Neural progenitor cell (in vitro differentiated cells): Measurements from ENCODE around the gene TP63. TPM values are rescaled to one million over a fixed set of nuclear protein-coding genes. Genes with fewer than 3 reads are reported as not detected.

Experiments used
- DNase-seq: peaks from one replicate; pipeline ENCODE4 v3.0.0-alpha.2; 2016; ENCODE audit warnings: low spot score
- H2AFZ ChIP-seq: fragments of 200-600 bp; sonication (generic); replicated peaks from 2 replicates; pipeline ENCODE4 v1.6.1; 2016; ENCODE audit warnings: antibody characterized with exemption
- H3F3A ChIP-seq: fragments of 200-600 bp; sonication (generic); 2 replicates; pipeline ENCODE4 v1.6.1; 2016; ENCODE audit warnings: antibody characterized with exemption, low read depth
- H3K27ac ChIP-seq: fragments of 200-600 bp; sonication (generic); 2 replicates; pipeline ENCODE4 v1.5.1; 2016; ENCODE audit warnings: mild to moderate bottlenecking
- H3K27me3 ChIP-seq: fragments of 200-600 bp; sonication (generic); 2 replicates; pipeline ENCODE4 v1.6.1; 2016; ENCODE audit warnings: mild to moderate bottlenecking, moderate library complexity
- H3K36me3 ChIP-seq: fragments of 200-600 bp; sonication (generic); 2 replicates; pipeline ENCODE4 v1.5.1; 2016
- H3K4me1 ChIP-seq: fragments of 200-600 bp; sonication (generic); 2 replicates; pipeline ENCODE4 v1.6.1; 2016; ENCODE audit warnings: mixed run types
- H3K4me2 ChIP-seq: fragments of 200-600 bp; sonication (generic); 2 replicates; pipeline ENCODE4 v1.6.1; 2016
- H3K4me3 ChIP-seq: fragments of 200-600 bp; sonication (generic); 2 replicates; pipeline ENCODE4 v1.5.1; 2016
- H3K79me2 ChIP-seq: fragments of 200-600 bp; sonication (generic); 2 replicates; pipeline ENCODE4 v1.6.1; 2016; ENCODE audit warnings: low read depth
- H3K9ac ChIP-seq: fragments of 200-600 bp; sonication (generic); 2 replicates; pipeline ENCODE4 v1.6.1; 2016
- H3K9me3 ChIP-seq: fragments of 200-600 bp; sonication (generic); 2 replicates; pipeline ENCODE4 v1.5.1; 2016; ENCODE audit warnings: low read depth
- H4K20me1 ChIP-seq: fragments of 200-600 bp; sonication (generic); 2 replicates; pipeline ENCODE4 v1.6.1; 2016; ENCODE audit warnings: low read depth
- H3K27ac Mint-ChIP-seq: 3 replicates; pipeline ENCODE4 v1.8.0; 2021; ENCODE audit warnings: mixed read lengths
- H3K27me3 Mint-ChIP-seq: 2 replicates; pipeline ENCODE4 v1.8.0; 2022; ENCODE audit warnings: low read depth, mild to moderate bottlenecking, inconsistent platforms, moderate library complexity, mixed read lengths; ENCODE audit not compliant: insufficient read depth
- H3K36me3 Mint-ChIP-seq: 3 replicates; pipeline ENCODE4 v1.8.0; 2021; ENCODE audit warnings: mixed read lengths
- H3K4me1 Mint-ChIP-seq: 3 replicates; pipeline ENCODE4 v1.8.0; 2021; ENCODE audit warnings: mixed read lengths
- H3K4me3 Mint-ChIP-seq: 3 replicates; pipeline ENCODE4 v1.8.0; 2021; ENCODE audit warnings: mild to moderate bottlenecking, moderate library complexity, mixed read lengths
- H3K9me3 Mint-ChIP-seq: 3 replicates; pipeline ENCODE4 v1.8.0; 2020; ENCODE audit warnings: mixed read lengths
- EZH2 ChIP-seq: fragments of 200-600 bp; sonication (generic); IDR thresholded peaks from 2 replicates; pipeline ENCODE4 v1.6.1; 2017; ENCODE audit warnings: antibody characterized with exemption, mild to moderate bottlenecking, moderate library complexity
- EZH2phosphoT487 ChIP-seq: fragments of 200-600 bp; sonication (generic); IDR thresholded peaks from 2 replicates; pipeline ENCODE4 v1.6.1; 2017; ENCODE audit warnings: antibody characterized with exemption
- total RNA-seq: library from RNA; depleted of rRNA; stranded (reverse); fragments of >200 nt; gene quantifications from 2 replicates; pipeline ENCODE4 v1.2.3, GENCODE V29; 2015; ENCODE audit warnings: low replicate concordance
- TF ChIP-seq, protein P1 (sequence below): fragments of 200-600 bp; sonication (generic); IDR thresholded peaks from 2 replicates; pipeline ENCODE4 v1.5.1; 2017; ENCODE audit warnings: antibody characterized with exemption, mild to moderate bottlenecking

Gene TP63
- total RNA-seq, 1 donor from 2014 or later = 0.62 TPM

DNA sequence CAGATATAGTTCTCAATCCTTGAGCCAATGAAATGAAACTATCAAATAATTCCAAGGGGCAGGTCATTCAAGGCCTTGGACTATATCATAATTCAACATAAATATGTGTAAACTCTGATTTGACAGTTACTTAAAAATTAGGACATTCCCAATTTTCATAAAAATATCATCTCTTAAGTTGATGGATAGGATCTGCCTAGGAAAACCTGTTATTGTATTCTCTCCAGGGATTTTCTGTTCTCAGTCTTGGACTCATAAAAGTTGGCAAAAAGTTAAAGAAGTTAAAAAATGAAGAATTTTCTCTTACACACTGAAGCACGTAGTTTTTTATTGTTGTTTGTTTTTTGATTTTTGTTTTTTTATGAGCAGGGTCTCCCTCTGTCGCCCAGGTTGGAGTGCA lies 109.0 kb downstream of the TP63 start:
- H3K27ac Mint-ChIP-seq = no peak overlapping the region
- peaks cover 5% of the 10 kb centered on the region for H3K9me3 Mint-ChIP-seq
- no peaks in the 10 kb centered on the region for H3K36me3 Mint-ChIP-seq
- H3K36me3 ChIP-seq = no peaks in the 10 kb centered on the region
- H3K4me1 ChIP-seq = no peaks in the 10 kb centered on the region
- no peak overlapping the region for H3K9ac ChIP-seq
- peaks cover 4% of the 10 kb centered on the region for H3K27me3 Mint-ChIP-seq
- no peak overlapping the region for H3K27ac ChIP-seq
- H3K4me1 Mint-ChIP-seq = no peaks in the 10 kb centered on the region
- H3K9me3 ChIP-seq = no peaks in the 10 kb centered on the region
- no peaks in the 10 kb centered on the region for H3K27me3 ChIP-seq
- no peaks in the 10 kb centered on the region for H3K79me2 ChIP-seq
- no peak overlapping the region for H2AFZ ChIP-seq
- H3F3A ChIP-seq = no peaks in the 10 kb centered on the region
- no peak overlapping the region for H3K4me3 Mint-ChIP-seq
- H3K4me3 ChIP-seq = no peak overlapping the region
- no peak for TF ChIP-seq EZH2
- TF ChIP-seq EZH2phosphoT487 = no peak
- TF ChIP-seq, protein P1, sequence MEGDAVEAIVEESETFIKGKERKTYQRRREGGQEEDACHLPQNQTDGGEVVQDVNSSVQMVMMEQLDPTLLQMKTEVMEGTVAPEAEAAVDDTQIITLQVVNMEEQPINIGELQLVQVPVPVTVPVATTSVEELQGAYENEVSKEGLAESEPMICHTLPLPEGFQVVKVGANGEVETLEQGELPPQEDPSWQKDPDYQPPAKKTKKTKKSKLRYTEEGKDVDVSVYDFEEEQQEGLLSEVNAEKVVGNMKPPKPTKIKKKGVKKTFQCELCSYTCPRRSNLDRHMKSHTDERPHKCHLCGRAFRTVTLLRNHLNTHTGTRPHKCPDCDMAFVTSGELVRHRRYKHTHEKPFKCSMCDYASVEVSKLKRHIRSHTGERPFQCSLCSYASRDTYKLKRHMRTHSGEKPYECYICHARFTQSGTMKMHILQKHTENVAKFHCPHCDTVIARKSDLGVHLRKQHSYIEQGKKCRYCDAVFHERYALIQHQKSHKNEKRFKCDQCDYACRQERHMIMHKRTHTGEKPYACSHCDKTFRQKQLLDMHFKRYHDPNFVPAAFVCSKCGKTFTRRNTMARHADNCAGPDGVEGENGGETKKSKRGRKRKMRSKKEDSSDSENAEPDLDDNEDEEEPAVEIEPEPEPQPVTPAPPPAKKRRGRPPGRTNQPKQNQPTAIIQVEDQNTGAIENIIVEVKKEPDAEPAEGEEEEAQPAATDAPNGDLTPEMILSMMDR = no peak
- H4K20me1 ChIP-seq = no peaks in the 10 kb centered on the region
- DNase-seq = no peak
- H3K4me2 ChIP-seq = no peak overlapping the region

- DNase-seq = no peak
- Histone ChIP-seq H3K79me2 (no peaks in the 10 kb centered on the region), H2AFZ (no peak overlapping the region), H3K27me3 (no peaks in the 10 kb centered on the region), H3F3A (no peaks in the 10 kb centered on the region), H3K4me2 (no peak overlapping the region), H3K27ac (no peak overlapping the region), H3K9me3 (no peaks in the 10 kb centered on the region), H3K36me3 (no peaks in the 10 kb centered on the region), H3K4me3 (no peak overlapping the region), H3K4me1 (no peaks in the 10 kb centered on the region), H4K20me1 (no peaks in the 10 kb centered on the region), H3K9ac (no peak overlapping the region)
- no peak for TF ChIP-seq EZH2phosphoT487
- TF ChIP-seq, protein P1 = no peak
- TF ChIP-seq EZH2 = no peak
- H3K27ac Mint-ChIP-seq = no peak overlapping the region
- peaks cover 2% of the 10 kb centered on the region for H3K27me3 Mint-ChIP-seq
- H3K36me3 Mint-ChIP-seq = no peaks in the 10 kb centered on the region
- H3K9me3 Mint-ChIP-seq = peaks cover 13% of the 10 kb centered on the region
- no peaks in the 10 kb centered on the region for H3K4me1 Mint-ChIP-seq
- no peak overlapping the region for H3K4me3 Mint-ChIP-seq
Measured at GRCh38 chr3:189744235-189744634, 113.0 kb downstream of the TP63 start.

DNA sequence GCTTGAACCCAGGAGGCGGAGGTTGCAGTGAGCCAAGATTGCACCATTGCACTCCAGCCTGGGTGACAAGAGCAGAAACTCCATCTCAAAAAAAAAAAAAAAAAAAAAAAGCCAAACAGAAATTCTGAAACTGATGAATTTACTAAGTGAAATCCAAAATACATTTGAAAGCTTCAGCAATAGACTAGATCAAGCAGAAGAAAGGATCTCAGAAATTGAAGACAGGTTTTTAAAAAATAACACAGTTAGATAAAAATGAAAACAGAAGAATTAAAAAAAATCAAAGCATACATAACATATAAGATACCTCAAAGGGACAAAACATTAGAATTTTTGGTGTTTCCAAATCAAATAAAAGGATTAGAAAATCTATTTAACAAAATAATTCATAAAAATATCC lies 114.4 kb downstream of the TP63 start:
- Histone ChIP-seq H3K36me3 (no peaks in the 10 kb centered on the region), H2AFZ (no peak overlapping the region), H3K79me2 (no peaks in the 10 kb centered on the region), H3K9me3 (no peaks in the 10 kb centered on the region), H3K4me1 (no peaks in the 10 kb centered on the region), H3K4me2 (no peak overlapping the region), H4K20me1 (no peaks in the 10 kb centered on the region), H3K27me3 (no peaks in the 10 kb centered on the region), H3K9ac (no peak overlapping the region), H3K4me3 (no peak overlapping the region), H3F3A (no peaks in the 10 kb centered on the region), H3K27ac (no peak overlapping the region)
- TF ChIP-seq EZH2 (no peak), EZH2phosphoT487 (no peak)
- TF ChIP-seq, protein P1 = no peak
- Mint-ChIP-seq H3K4me1 (no peaks in the 10 kb centered on the region), H3K27me3 (peaks cover 2% of the 10 kb centered on the region), H3K4me3 (no peak overlapping the region), H3K9me3 (peaks cover 13% of the 10 kb centered on the region), H3K36me3 (no peaks in the 10 kb centered on the region), H3K27ac (no peak overlapping the region)
- DNase-seq = no peak
